B cell (primary cell): ENCODE results near the gene SRPK1. TPM values are rescaled to one million over a fixed set of nuclear protein-coding genes. Genes with fewer than 3 reads are reported as not detected.

Source experiments
- ATAC-seq: fragments of 200-7000 bp; cut with Tn5 transposase; one replicate; pipeline ENCODE4 v1.10.0; 2021; ENCODE audit warnings: low read depth, mild to moderate bottlenecking, moderate number of reproducible peaks, moderate library complexity
- CTCF ChIA-PET: fragments of 350-600 bp; sonication (Branson Sonifier 250); formaldehyde crosslinking; loops from one replicate; lab custom pipeline; 2021; ENCODE audit warnings: antibody characterized with exemption, inconsistent platforms; lab: Charles Lee
- POLR2A ChIA-PET: fragments of 350-600 bp; sonication (Branson Sonifier 250); formaldehyde crosslinking; loops from one replicate; lab custom pipeline; 2021; ENCODE audit warnings: antibody characterized with exemption; lab: Charles Lee
- DNase-seq: peaks from one replicate; pipeline ENCODE4 v3.0.0; 2013
- H2AFZ ChIP-seq: 2 replicates; pipeline ENCODE4 v1.6.1; 2012; ENCODE audit warnings: mild to moderate bottlenecking, low read depth, low read length; ENCODE audit not compliant: insufficient read depth, poor library complexity, severe bottlenecking
- H3K27ac ChIP-seq, 2 donors: 1 replicate in 1 of 2; 2 replicates in 1 of 2; pipeline ENCODE4 v1.5.1; 2012 to 2013; ENCODE audit warnings: low read length in 2 of 2, mild to moderate bottlenecking in 2 of 2, moderate library complexity in 1 of 2
- H3K27me3 ChIP-seq, 4 experiments: fragments of 200-600 bp in 1 of 4; sonication (generic) in 1 of 4; replicated peaks in 1 of 4; 1 replicate in 2 of 4; 2 replicates in 2 of 4; pipeline versions ENCODE4 v1.6.1 to v1.7.0; 2013 to 2016; ENCODE audit warnings: low read length in 3 of 4, mild to moderate bottlenecking in 2 of 4, mixed read lengths in 1 of 4, moderate library complexity in 1 of 4; ENCODE audit not compliant: insufficient read depth in 4 of 4, control insufficient read depth in 3 of 4; ENCODE audit errors: control extremely low read depth in 1 of 4
- H3K36me3 ChIP-seq, 2 experiments: replicated peaks in 1 of 2; 1 replicate in 1 of 2; 2 replicates in 1 of 2; pipeline versions ENCODE4 v1.6.1 to v1.7.1; 2013; ENCODE audit warnings: low read length in 1 of 2; ENCODE audit not compliant: insufficient read depth in 2 of 2, control insufficient read depth in 1 of 2; ENCODE audit errors: control extremely low read depth in 1 of 2, extremely low read depth in 1 of 2
- H3K4me1 ChIP-seq, 2 donors: fragments of 200-600 bp in 1 of 2; sonication (generic) in 1 of 2; 1 replicate in 1 of 2; 2 replicates in 1 of 2; pipeline versions ENCODE4 v1.5.1 to v1.6.1; 2013 to 2017; ENCODE audit warnings: low read length in 2 of 2; ENCODE audit not compliant: control insufficient read depth in 2 of 2, insufficient read depth in 2 of 2
- H3K4me2 ChIP-seq: replicated peaks from 2 replicates; pipeline ENCODE3; 2012; ENCODE audit warnings: mild to moderate bottlenecking, low read depth, low read length; ENCODE audit not compliant: poor library complexity, severe bottlenecking
- H3K4me3 ChIP-seq, 5 experiments: fragments of 200-600 bp in 1 of 5; sonication (generic) in 1 of 5; 1 replicate in 3 of 5; 2 replicates in 2 of 5; pipeline versions ENCODE4 v1.5.1 to v1.7.0; 2011 to 2016; ENCODE audit warnings: low read length in 4 of 5, mild to moderate bottlenecking in 4 of 5, low read depth in 2 of 5, control low read depth in 1 of 5, moderate library complexity in 1 of 5; ENCODE audit not compliant: insufficient read depth in 1 of 5; ENCODE audit errors: control extremely low read depth in 1 of 5, extremely low read depth in 1 of 5
- H3K79me2 ChIP-seq: fragments of 200-600 bp; sonication (generic); one replicate; pipeline ENCODE4 v1.6.0; 2016; ENCODE audit warnings: low read length; ENCODE audit not compliant: control insufficient read depth, insufficient read depth
- H3K9ac ChIP-seq: fragments of 200-600 bp; sonication (generic); 2 replicates; pipeline ENCODE4 v1.6.1; 2017; ENCODE audit warnings: mild to moderate bottlenecking, low read length, moderate library complexity
- H3K9me3 ChIP-seq, 3 donors: one replicate each; pipeline versions ENCODE4 v1.6.1 to v1.7.1; 2013; ENCODE audit warnings: low read length in 2 of 3; ENCODE audit not compliant: control insufficient read depth in 2 of 3, insufficient read depth in 1 of 3; ENCODE audit errors: control extremely low read depth in 1 of 3
- H4K20me1 ChIP-seq: 2 replicates; pipeline ENCODE4 v1.6.0; 2012; ENCODE audit warnings: mild to moderate bottlenecking, low read length; ENCODE audit not compliant: insufficient read depth, control insufficient read depth, poor library complexity, severe bottlenecking
- H3K27ac Mint-ChIP-seq: one replicate; pipeline ENCODE4 v1.8.0; 2021; ENCODE audit warnings: mixed read lengths
- H3K27me3 Mint-ChIP-seq: one replicate; pipeline ENCODE4 v1.8.0; 2021; ENCODE audit warnings: mixed read lengths
- H3K4me1 Mint-ChIP-seq: one replicate; pipeline ENCODE4 v1.8.0; 2021; ENCODE audit warnings: mixed read lengths
- H3K4me3 Mint-ChIP-seq: one replicate; pipeline ENCODE4 v1.8.0; 2021; ENCODE audit warnings: mixed read lengths
- H3K9me3 Mint-ChIP-seq: one replicate; pipeline ENCODE4 v1.8.0; 2022; ENCODE audit warnings: mixed read lengths; ENCODE audit not compliant: insufficient read depth
- EZH2 ChIP-seq: IDR thresholded peaks from 2 replicates; pipeline ENCODE4 v1.6.1; 2012; ENCODE audit warnings: borderline replicate concordance, low read depth, mild to moderate bottlenecking, moderate library complexity, low read length; ENCODE audit not compliant: insufficient read depth, poor library complexity, severe bottlenecking
- WGBS: methylation state at CpG from one replicate; pipeline ENCODE4 v1.1.5; 2013; ENCODE audit warnings: missing lambda C conversion rate; ENCODE audit not compliant: insufficient coverage; 5-methylcytosine and 5-hydroxymethylcytosine counted together
- intact Hi-C: fragments of 100-400 bp; cut with micrococcal nuclease; formaldehyde crosslinking; loops from one replicate; pipeline ENCODE4 v1.10.0; 2022
- polyA plus RNA-seq: library from polyadenylated mRNA; depleted of rRNA; stranded (reverse); fragments of >200 nt; gene quantifications from 2 replicates; pipeline ENCODE4 v1.2.3, GENCODE V29; 2012
- total RNA-seq, 2 donors: library from RNA; stranded (reverse); fragments of 120-200 nt in 1 of 2; gene quantifications; 1 replicate in 1 of 2; 2 replicates in 1 of 2; pipeline versions ENCODE4 v1.2.3 to v1.2.4, GENCODE V29; 2013 to 2022
- TF ChIP-seq, protein P1 (sequence below): fragments of 200-600 bp; IDR thresholded peaks from one replicate; pipeline ENCODE4 v1.8.0; 2022; ENCODE audit warnings: antibody characterized with exemption, mild to moderate bottlenecking

The SRPK1 gene
- total and polyA plus RNA-seq, 2 donors (not counting 1 experiment from before 2014, with no cell fraction given): 9.7 to 53.3 TPM

DNA sequence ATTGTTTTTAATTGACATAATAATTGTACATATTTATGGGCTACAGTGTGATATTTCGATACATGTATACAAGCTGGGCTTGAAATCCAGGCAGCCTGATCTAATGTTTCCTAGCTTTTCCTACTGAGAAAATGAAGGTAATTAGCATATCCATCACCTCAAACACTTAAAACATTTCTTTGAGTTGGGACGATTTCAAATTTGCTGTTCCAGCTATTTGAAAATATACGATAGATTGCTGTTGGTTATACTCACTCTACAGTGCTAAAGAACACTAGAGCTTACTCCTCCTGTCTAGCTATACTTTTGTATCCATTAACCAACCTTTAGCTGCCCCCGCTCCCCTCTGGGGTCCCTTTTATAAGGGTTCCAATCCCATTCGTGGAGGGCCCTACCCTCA lies 111.1 kb downstream of the SRPK1 start:
- H3K27ac ChIP-seq: no peak overlapping the region
- no peaks in the 10 kb centered on the region for H4K20me1 ChIP-seq
- 100% methylated on average over 1 of the region's 5 CpGs for WGBS
- Mint-ChIP-seq H3K27ac (no peak overlapping the region), H3K4me3 (no peak overlapping the region), H3K9me3 (no peaks in the 10 kb centered on the region), H3K4me1 (peaks cover 3% of the 10 kb centered on the region), H3K27me3 (peaks cover 34% of the 10 kb centered on the region)
- DNase-seq (no peak), ATAC-seq (no peak)
- peaks cover 0 to 19% (median 0%) of the 10 kb centered on the region in 3 donors for H3K9me3 ChIP-seq
- H3K36me3 ChIP-seq: no peaks in the 10 kb centered on the region
- H3K9ac ChIP-seq: no peak overlapping the region
- no peaks in the 10 kb centered on the region for H3K79me2 ChIP-seq
- ChIA-PET POLR2A (no interaction called here), CTCF (no interaction called here)
- intact Hi-C loops: no loop called here
- no peak overlapping the region for H3K4me3 ChIP-seq
- H2AFZ ChIP-seq: no peak overlapping the region
- peaks cover 0 to 34% (median 1%) of the 10 kb centered on the region in 4 experiments for H3K27me3 ChIP-seq
- TF ChIP-seq EZH2: no peak
- TF ChIP-seq, protein P1, sequence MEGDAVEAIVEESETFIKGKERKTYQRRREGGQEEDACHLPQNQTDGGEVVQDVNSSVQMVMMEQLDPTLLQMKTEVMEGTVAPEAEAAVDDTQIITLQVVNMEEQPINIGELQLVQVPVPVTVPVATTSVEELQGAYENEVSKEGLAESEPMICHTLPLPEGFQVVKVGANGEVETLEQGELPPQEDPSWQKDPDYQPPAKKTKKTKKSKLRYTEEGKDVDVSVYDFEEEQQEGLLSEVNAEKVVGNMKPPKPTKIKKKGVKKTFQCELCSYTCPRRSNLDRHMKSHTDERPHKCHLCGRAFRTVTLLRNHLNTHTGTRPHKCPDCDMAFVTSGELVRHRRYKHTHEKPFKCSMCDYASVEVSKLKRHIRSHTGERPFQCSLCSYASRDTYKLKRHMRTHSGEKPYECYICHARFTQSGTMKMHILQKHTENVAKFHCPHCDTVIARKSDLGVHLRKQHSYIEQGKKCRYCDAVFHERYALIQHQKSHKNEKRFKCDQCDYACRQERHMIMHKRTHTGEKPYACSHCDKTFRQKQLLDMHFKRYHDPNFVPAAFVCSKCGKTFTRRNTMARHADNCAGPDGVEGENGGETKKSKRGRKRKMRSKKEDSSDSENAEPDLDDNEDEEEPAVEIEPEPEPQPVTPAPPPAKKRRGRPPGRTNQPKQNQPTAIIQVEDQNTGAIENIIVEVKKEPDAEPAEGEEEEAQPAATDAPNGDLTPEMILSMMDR: no peak
- H3K4me2 ChIP-seq: no peak overlapping the region
- peaks cover 0 to 5% of the 10 kb centered on the region in 2 donors for H3K4me1 ChIP-seq

GRCh38 chr6:35808688-35809087 lies 112.2 kb downstream of the SRPK1 start:
- H3K4me1 ChIP-seq: peaks cover 0 to 5% of the 10 kb centered on the region in 2 donors
- intact Hi-C loops: no loop called here
- no peak overlapping the region for H3K27ac ChIP-seq
- Mint-ChIP-seq H3K27me3 (peaks cover 36% of the 10 kb centered on the region), H3K9me3 (no peaks in the 10 kb centered on the region), H3K4me3 (no peak overlapping the region), H3K4me1 (peaks cover 4% of the 10 kb centered on the region), H3K27ac (no peak overlapping the region)
- H3K4me2 ChIP-seq: no peak overlapping the region
- peaks cover 0 to 18% (median 0%) of the 10 kb centered on the region in 3 donors for H3K9me3 ChIP-seq
- CTCF ChIA-PET: no interaction called here
- no peak for DNase-seq
- no peaks in the 10 kb centered on the region for H3K79me2 ChIP-seq
- H2AFZ ChIP-seq: no peak overlapping the region
- H3K4me3 ChIP-seq: no peak overlapping the region
- ATAC-seq: no peak
- TF ChIP-seq, protein P1: no peak
- TF ChIP-seq EZH2: no peak
- H3K9ac ChIP-seq: no peak overlapping the region
- H3K27me3 ChIP-seq: peaks cover 0 to 31% (median 1%) of the 10 kb centered on the region in 4 experiments
- H4K20me1 ChIP-seq: no peaks in the 10 kb centered on the region
- POLR2A ChIA-PET: no interaction called here
- no CpG with 5 or more reads among the region's 3 CpGs for WGBS
- H3K36me3 ChIP-seq: no peaks in the 10 kb centered on the region
